Fibroblast of the conjunctiva (primary cell): ENCODE data around the gene PRDX5.

Experiments
- DNase-seq: peaks from one replicate; pipeline ENCODE4 v3.0.0-alpha.2; 2010; ENCODE audit warnings: low read depth

The PRDX5 gene

GRCh38 chr11:64290352-64291261 is 27.3 kb upstream of the PRDX5 start:
- no peak for DNase-seq

GRCh38 chr11:64291262-64291751 is 26.6 kb upstream of the PRDX5 start, which contains the start of gene KCNK4:
Gene KCNK4 (plus strand): TSS chr11:64291302. CDS start chr11:64293019, 1,717 bp downstream.
- DNase-seq: no peak

DNA sequence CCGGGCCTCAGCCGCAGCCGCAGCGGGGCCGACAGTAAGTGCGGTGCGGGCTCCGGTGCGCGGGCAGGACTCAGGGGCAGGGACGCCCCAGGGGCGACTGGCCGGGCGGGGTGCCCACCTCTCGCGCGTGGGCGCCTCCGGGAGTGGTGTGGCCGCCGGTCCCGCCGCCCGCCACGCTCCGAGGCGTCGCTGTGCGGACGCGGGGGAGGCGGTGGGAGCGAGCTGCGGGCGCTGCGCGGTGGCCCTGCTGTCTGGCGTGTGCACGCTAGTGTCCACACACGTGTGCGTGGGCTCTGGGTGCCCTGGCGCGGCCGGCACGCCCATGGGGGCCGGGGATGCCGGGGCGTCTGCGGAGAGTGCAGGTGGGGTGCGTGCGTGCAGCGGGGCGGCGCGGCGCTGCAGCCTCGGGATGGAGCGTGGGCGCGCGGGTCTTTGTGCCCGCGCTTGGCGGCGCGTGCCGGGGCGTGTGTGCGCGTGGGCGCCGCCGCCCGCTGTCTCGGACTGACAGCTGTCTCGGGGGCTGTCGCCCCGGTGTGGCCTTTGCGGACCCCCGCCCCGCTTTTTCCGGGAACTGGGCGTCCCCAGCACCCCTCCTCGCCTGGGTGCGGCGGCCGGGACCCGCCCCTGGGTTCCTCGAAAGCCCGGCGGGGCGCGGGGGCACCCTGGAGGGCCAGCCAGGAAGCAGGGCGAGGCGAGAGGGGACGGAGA is 26.0 kb upstream of the PRDX5 start:
- no peak for DNase-seq

DNA sequence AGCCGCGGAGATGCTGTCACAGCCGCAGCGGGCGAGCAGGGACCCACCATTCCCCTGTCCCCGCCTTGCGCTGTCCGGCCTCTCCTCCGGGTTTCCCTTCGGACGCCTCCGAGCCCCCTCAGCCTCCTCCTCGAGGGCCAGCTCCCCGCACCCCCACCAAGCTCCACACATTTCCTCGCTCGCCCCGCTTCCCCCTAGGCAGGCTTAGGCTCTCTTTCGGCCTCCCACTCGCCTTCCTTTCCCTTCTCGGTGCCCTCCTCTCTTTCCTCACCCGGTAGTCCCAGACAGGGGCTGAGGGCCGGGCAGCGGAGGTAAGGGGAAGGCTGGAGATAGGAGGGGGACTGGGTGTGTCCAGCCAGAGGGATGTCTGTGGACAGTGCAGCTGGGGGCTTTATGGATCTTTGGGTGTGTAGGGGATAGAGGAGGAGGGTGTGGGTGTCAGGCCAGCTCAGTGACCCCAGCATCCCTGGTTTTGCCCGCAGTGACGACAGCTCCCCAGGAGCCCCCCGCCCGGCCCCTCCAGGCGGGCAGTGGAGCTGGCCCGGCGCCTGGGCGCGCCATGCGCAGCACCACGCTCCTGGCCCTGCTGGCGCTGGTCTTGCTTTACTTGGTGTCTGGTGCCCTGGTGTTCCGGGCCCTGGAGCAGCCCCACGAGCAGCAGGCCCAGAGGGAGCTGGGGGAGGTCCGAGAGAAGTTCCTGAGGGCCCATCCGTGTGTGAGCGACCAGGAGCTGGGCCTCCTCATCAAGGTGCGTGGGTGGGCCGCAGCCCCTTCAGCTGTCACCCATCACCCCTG is 25.3 kb upstream of the PRDX5 start:
- DNase-seq: no peak

DNA sequence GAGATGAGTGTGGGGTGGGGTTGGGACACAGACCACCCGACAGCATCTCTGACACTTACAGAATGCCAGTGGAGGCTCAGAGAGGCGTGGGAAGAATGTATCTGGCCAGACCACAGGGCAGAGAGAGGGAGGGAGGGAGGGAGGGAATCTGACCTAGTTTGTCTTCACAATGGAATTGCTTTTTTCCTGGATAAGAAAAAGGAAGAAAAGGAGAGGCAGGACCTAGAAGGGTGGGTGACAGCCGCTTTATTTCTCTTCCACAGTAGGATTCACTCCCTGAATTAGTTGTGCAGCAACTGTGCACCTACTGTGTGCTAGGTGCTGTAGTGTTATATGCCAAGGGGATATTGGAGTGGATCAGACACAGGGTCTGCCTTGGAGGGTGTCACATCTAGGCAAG is 23.1 kb upstream of the PRDX5 start:
- DNase-seq: no peak

DNA sequence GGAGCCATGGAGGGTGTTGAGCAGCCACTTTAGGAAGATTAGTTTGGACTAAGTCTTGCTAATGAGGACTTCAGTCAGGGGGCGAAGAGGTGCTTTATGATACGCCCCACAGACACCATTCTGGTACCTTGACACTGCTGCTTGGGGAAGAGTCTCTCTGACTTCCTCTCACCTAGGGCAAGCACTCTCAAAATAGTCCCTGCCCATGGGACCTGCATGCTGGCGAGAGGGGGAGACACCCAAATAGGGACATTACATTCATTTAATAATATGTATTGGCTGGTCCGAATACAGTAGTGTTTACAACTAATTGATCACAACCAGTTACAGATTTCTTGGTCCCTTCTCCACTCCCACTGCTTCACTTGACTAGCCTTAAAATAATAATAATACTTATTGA is 22.2 kb upstream of the PRDX5 start:
- no peak for DNase-seq

- DNase-seq: no peak
Observed at GRCh38 chr11:64296236-64296635, 21.7 kb upstream of the PRDX5 start.

DNA sequence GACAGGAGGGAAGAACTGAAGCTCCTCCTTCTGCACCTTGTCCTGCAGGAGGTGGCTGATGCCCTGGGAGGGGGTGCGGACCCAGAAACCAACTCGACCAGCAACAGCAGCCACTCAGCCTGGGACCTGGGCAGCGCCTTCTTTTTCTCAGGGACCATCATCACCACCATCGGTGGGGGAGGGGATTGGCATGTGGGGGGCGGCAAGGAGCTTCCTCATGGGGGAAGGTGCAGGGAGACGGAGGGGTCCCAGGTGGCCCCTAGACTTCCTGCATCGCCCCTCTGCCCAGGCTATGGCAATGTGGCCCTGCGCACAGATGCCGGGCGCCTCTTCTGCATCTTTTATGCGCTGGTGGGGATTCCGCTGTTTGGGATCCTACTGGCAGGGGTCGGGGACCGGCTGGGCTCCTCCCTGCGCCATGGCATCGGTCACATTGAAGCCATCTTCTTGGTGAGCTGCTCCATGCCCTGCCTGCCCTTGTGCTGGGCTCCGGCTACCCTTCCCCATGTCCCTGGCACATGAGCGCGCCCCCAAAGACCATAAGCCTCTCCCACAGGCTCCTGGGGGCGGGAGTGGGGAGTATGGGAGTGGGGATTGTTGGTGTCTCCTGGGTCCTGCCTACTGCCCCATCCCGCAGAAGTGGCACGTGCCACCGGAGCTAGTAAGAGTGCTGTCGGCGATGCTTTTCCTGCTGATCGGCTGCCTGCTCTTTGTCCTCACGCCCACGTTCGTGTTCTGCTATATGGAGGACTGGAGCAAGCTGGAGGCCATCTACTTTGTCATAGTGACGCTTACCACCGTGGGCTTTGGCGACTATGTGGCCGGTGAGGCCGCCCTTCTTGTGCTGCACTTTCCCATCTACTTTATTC is 20.9 kb upstream of the PRDX5 start:
- no peak for DNase-seq

- no peak for DNase-seq
Observed at GRCh38 chr11:64297699-64298358, 20.1 kb upstream of the PRDX5 start.

DNA sequence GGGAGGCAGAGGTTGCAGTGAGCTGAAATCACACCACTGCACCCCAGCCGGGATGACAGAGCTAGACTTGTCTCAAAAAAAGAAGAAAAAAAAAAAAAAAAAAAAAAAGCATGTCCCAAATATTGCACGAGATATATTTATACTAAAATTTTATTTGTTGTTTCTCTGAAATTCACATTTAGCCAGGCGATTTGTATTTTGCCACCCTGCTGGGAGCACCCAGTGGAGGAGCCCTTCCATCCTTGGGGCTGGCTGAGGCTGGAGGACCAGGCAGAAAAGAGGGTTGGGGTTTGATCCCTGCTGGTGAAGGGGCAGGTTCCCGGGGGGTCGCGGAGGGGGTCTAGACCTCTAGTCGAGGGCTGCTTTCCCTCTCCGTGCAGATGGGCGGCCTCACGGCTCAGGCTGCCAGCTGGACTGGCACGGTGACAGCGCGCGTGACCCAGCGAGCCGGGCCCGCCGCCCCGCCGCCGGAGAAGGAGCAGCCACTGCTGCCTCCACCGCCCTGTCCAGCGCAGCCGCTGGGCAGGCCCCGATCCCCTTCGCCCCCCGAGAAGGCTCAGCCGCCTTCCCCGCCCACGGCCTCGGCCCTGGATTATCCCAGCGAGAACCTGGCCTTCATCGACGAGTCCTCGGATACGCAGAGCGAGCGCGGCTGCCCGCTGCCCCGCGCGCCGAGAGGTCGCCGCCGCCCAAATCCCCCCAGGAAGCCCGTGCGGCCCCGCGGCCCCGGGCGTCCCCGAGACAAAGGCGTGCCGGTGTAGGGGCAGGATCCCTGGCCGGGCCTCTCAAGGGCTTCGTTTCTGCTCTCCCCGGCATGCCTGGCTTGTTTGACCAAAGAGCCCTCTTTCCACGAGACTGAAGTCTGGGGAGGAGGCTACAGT is 18.7 kb upstream of the PRDX5 start:
- DNase-seq: no peak

GRCh38 chr11:64299847-64300648 is 17.9 kb upstream of the PRDX5 start, which contains the start of gene CATSPERZ:
Gene CATSPERZ (plus strand): TSS chr11:64300358. CDS start chr11:64300411, 53 bp downstream.
- DNase-seq: no peak

GRCh38 chr11:64303109-64304031 is 14.6 kb upstream of the PRDX5 start:
- DNase-seq: no peak

GRCh38 chr11:64304032-64304315 is 13.9 kb upstream of the PRDX5 start:
- no peak for DNase-seq

DNA sequence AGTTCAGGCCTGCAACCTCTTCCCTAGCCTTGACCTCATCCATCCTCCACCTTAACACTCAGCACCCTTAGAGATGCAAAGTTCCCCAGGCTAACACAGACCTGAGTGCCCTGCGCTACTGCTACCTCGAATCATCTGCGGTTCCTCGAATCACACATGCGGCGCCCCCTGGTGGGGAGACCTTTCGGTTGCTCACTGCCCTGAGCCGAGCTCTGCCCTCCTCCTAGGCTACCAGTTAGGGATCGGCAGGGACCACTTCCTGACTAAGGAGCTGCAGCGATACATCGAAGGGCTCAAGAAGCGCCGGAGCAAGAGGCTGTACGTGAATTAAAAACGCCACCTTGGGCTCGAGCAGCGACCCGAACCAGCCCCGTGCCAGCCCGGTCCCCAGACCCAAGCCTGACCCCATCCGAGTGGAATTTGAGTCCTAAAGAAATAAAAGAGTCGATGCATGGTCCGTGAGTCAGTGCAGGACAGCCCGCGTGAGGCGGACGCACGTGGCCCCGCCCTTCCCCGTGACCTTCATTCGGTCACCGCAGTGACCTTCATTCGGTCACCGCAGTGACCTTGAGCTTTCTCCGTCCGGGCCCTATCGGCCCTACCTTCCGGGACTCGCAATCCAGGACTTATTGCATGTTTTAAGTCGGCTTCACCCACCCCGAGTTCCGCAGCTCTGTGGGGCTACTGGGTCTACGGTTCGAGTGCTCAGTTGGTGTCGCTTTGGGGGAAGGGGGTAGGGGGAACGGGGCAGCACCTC is 13.4 kb upstream of the PRDX5 start:
- DNase-seq: peak; percentile 84

GRCh38 chr11:64305075-64305690 is 12.7 kb upstream of the PRDX5 start, which contains the start of gene ESRRA:
Gene ESRRA (plus strand): TSS chr11:64305524. CDS start chr11:64307180, 1,656 bp downstream.
- peak; percentile 95 for DNase-seq
